ENCODE data around the gene USP24. TPM values are rescaled to one million over a fixed set of nuclear protein-coding genes. Genes with fewer than 3 reads are reported as not detected.

USP24 gene
- total RNA-seq = 33.4 and 40.6 TPM in 2 replicates

GRCh38 chr1:55215194-55216021 lies at the start of gene USP24:
Gene USP24, minus strand, starts transcription at chr1:55215364. Its CDS starts 251 bp downstream, at chr1:55215113.

GRCh38 chr1:55039342-55040082 lies 175.7 kb downstream of the USP24 start, which contains the start of gene PCSK9:
Gene PCSK9, plus strand, starts transcription at chr1:55039548. Its CDS starts 290 bp downstream, at chr1:55039838.

Other genes with a start within 250 kb of the USP24 start
- not detected in 2 replicates for gene TMEM61, start 234.7 kb downstream of the USP24 start, total RNA-seq
- not detected in 2 replicates for gene BSND, start 216.4 kb downstream of the USP24 start, total RNA-seq
- gene PCSK9, start 175.8 kb downstream of the USP24 start, total RNA-seq = under 0.01 TPM in 2 replicates

Data from endothelial cell of coronary artery (primary cell).